ENCODE data around the gene APBA2.

DNA sequence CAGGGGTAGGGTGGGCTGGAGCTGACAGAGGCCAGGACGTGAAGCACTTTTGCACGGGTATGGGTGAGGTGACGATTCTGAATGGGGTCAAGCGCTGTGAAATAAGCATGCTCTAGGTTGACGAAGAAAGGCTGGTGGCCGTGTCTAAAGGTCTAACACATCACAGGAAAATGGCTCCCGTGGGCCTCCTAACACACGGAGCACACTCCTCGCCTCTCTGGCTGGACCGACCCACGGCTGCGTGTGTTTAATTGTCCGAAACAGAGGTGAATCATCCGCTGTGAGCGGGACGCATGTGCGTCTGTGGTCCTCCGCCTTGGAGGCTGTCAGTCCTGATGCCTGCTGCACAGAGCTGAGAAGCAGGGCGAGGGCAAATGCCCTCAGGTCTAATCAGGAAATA, 253.3 kb downstream of the APBA2 start:
- TF ChIP-seq CTCF (IDR thresholded peaks at IDR 0.05; ENCODE audit: low read length) (no peak), EZH2 (IDR thresholded peaks at IDR 0.05; ENCODE audit: borderline replicate concordance, low read length) (no peak)

Measured in OCI-LY1 (cell line).